ENCODE results near the gene AHSA1.

DNA sequence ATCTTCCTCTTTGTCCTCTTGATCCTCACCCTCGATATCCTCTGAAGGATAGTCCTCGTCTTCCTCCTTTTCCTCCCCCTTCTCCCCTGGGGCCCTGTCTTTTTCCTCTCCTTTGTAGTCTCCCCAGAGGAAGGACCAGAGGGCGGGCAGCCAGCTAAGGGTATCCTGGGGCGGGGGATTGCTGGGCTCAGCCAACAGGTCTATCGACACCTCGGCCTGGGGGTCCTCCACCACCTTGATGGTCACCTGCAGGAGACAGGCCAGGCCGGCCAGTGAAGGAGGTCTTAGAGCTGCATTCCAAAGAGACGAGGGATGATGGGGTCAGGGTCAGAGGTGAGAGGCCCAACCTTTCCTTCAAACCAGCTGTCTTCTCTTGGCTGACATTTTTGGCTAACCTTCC is 24.5 kb downstream of the AHSA1 start:
- TF ChIP-seq, protein P1, sequence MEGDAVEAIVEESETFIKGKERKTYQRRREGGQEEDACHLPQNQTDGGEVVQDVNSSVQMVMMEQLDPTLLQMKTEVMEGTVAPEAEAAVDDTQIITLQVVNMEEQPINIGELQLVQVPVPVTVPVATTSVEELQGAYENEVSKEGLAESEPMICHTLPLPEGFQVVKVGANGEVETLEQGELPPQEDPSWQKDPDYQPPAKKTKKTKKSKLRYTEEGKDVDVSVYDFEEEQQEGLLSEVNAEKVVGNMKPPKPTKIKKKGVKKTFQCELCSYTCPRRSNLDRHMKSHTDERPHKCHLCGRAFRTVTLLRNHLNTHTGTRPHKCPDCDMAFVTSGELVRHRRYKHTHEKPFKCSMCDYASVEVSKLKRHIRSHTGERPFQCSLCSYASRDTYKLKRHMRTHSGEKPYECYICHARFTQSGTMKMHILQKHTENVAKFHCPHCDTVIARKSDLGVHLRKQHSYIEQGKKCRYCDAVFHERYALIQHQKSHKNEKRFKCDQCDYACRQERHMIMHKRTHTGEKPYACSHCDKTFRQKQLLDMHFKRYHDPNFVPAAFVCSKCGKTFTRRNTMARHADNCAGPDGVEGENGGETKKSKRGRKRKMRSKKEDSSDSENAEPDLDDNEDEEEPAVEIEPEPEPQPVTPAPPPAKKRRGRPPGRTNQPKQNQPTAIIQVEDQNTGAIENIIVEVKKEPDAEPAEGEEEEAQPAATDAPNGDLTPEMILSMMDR (IDR thresholded peaks at IDR 0.05 in 2 of 3, conservative IDR thresholded peaks at IDR 0.05 in 1 of 3; ENCODE audit: control insufficient read depth in 2 of 3, extremely low read depth in 1 of 3, insufficient read depth in 1 of 3, low read depth in 3 of 3, low read length in 3 of 3): no peak
- TF ChIP-seq, protein P2, sequence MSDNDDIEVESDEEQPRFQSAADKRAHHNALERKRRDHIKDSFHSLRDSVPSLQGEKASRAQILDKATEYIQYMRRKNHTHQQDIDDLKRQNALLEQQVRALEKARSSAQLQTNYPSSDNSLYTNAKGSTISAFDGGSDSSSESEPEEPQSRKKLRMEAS (IDR thresholded peaks at IDR 0.05; ENCODE audit: low read depth, low read length): no peak
- no peak for TF ChIP-seq POLR2A (IDR thresholded peaks at IDR 0.05; ENCODE audit: low read depth, low read length)
- no peak for TF ChIP-seq EZH2 (IDR thresholded peaks at IDR 0.05; ENCODE audit: borderline replicate concordance, control insufficient read depth, low read depth, low read length)
- no peak for TF ChIP-seq GABPA (IDR thresholded peaks at IDR 0.05; ENCODE audit: low read depth)
- TF ChIP-seq FOS (IDR thresholded peaks at IDR 0.05; ENCODE audit: borderline replicate concordance, extremely low read depth, insufficient read length): no peak
- no peak for TF ChIP-seq TAF1 (IDR thresholded peaks at IDR 0.05; ENCODE audit: borderline replicate concordance, low read depth, low read length)
- no peak for TF ChIP-seq NFXL1 (IDR thresholded peaks at IDR 0.05; ENCODE audit: borderline replicate concordance)
- no peak for TF ChIP-seq HDAC2 (IDR thresholded peaks at IDR 0.05)
- TF ChIP-seq RAD51 (IDR thresholded peaks at IDR 0.05): no peak
- TF ChIP-seq SRF (IDR thresholded peaks at IDR 0.05; ENCODE audit: low read depth in 2 of 2, low read length in 2 of 2): no peak
- no peak for TF ChIP-seq SMC3 (IDR thresholded peaks at IDR 0.05; ENCODE audit: borderline replicate concordance, low read length)
- TF ChIP-seq, protein P3, sequence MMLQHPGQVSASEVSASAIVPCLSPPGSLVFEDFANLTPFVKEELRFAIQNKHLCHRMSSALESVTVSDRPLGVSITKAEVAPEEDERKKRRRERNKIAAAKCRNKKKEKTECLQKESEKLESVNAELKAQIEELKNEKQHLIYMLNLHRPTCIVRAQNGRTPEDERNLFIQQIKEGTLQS (IDR thresholded peaks at IDR 0.05; ENCODE audit: borderline replicate concordance, extremely low read depth, low read depth, low read length): no peak

All from GM12878 (cell line).